ENCODE results near the gene IFI6.

Gene IFI6

DNA sequence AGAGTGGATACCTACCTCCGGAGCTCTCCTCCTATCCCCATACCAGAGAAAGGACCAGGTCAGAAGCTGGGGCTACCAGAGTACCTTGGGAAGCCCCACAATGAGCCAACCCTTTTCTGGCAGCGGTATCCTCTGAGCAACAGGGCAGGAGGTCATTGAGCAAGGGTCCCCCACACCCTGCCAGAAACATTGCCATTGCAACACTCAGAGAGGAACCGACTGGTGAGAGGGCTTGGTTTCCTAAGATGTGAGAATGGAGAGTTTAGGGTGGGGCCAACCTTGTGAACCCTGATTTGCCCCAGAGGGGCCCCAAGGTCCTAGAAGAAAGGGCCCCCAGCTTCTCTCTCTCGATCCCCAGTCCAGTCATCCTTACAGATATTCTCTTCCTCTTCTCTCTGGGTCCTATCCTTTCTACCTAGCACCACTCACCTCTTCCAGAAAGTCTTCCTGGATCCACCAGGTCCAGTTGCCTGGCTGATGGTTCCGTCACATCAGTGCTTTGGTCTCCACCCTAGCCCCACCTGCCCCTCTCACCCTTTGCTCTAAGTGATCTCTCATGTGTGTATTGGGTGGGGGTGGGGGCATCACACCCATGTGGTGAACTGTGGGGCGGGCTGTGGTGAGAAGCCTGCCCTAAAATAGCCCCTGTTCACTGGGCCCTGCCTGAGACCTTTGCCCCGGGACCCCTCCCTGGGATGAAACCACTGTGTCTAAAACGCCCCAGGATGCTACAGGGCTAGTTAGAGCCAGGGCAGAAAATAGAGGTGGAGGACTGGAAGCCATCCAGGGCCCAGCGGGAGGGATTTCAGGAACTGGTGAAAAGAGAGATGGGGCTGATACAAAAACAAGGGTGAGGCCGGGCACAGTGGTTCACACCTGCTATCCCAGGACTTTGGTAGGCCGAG, 45.7 kb downstream of the IFI6 start:
- H3K79me1 ChIP-seq (replicated peaks; ENCODE audit: low read length, poor library complexity, severe bottlenecking) = no peaks in the 10 kb centered on the region
- no peak overlapping the region for H3K18ac ChIP-seq (ENCODE audit: low read depth in 1 of 2, low read length in 2 of 2)
- H4K91ac ChIP-seq (ENCODE audit: low read length) = no peak overlapping the region
- peaks cover 5% of the 10 kb centered on the region for H3K4me1 ChIP-seq (ENCODE audit: control insufficient read depth, insufficient read depth, low read depth, low read length)
- no peak overlapping the region for H3K4me3 ChIP-seq (ENCODE audit: insufficient read depth in 1 of 2, low read depth in 1 of 2, low read length in 2 of 2)
- no peaks in the 10 kb centered on the region for H3K9me3 ChIP-seq (ENCODE audit: control insufficient read depth, low read length)
- H2BK15ac ChIP-seq (ENCODE audit: low read depth, poor library complexity, severe bottlenecking) = no peak overlapping the region
- no peak overlapping the region for H2BK120ac ChIP-seq (ENCODE audit: low read depth, low read length)
- no peak overlapping the region for H2BK5ac ChIP-seq (ENCODE audit: low read depth, low read length, poor library complexity, severe bottlenecking)
- H4K8ac ChIP-seq (ENCODE audit: low read length) = no peak overlapping the region
- H3K27ac ChIP-seq (ENCODE audit: low read length, poor library complexity, severe bottlenecking) = no peak overlapping the region
- H2AK5ac ChIP-seq (ENCODE audit: low read length, severe bottlenecking) = no peak overlapping the region
- no peak overlapping the region for H2AFZ ChIP-seq (ENCODE audit: low read depth, low read length)
- DNase-seq = no peak
- H3K23ac ChIP-seq (ENCODE audit: low read length in 2 of 2) = no peak overlapping the region
- H3K36me3 ChIP-seq (ENCODE audit: control insufficient read depth in 1 of 2, insufficient read depth in 2 of 2, low read depth in 1 of 2, low read length in 2 of 2) = no peaks in the 10 kb centered on the region
- no peak overlapping the region for H3K14ac ChIP-seq (ENCODE audit: low read length in 2 of 2)
- 82% methylated on average over 10 of the region's 11 CpGs for WGBS
- no peak overlapping the region for H3K4ac ChIP-seq (ENCODE audit: low read depth in 1 of 2, low read length in 2 of 2)
- H3K4me2 ChIP-seq (ENCODE audit: low read length, poor library complexity, severe bottlenecking) = no peak overlapping the region
- H3K9ac ChIP-seq (ENCODE audit: low read length) = no peak overlapping the region
- no peak overlapping the region for H2BK12ac ChIP-seq (ENCODE audit: low read length in 2 of 2)
- H3K27me3 ChIP-seq (ENCODE audit: control insufficient read depth in 1 of 2, insufficient read depth in 1 of 2, low read length in 2 of 2) = peaks cover 0 to 15% of the 10 kb centered on the region in 2 experiments

DNA sequence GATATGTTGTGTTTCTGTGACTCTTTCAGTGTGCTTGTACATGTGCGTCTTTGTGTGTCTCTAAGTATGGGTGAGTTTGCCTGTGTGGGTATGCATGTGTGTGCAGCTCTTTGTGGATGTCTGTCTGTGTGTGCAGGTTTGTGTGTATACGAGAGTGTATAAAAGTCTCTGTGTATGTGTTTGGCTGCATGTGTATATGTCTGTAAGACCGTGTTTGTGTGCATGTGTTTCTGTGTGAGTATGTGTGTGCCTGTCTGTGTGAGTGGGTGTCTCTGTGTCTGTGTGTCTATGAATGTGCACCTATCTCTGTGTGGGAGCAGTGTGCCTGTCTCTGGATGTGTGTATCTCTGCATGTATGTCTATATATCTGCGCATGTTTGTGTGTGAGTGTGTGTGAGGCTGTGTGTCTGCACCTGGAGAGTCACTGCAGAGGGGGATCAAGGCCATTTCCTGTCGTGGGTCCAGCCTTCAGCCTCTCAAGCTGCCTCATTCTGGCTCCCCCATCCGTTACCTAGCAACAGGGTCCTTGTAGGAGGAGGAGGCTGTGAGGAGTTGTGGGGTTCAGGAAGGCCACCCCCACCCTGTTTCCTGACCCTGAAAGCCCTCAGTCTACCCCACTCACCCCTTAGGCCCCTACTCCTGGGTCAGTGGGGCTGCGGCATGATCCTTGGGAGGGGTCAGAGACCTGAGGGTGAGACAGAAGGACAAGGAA, 47.4 kb downstream of the IFI6 start:
- H2BK15ac ChIP-seq (ENCODE audit: low read depth, poor library complexity, severe bottlenecking) = no peak overlapping the region
- no peak overlapping the region for H3K4me3 ChIP-seq (ENCODE audit: insufficient read depth in 1 of 2, low read depth in 1 of 2, low read length in 2 of 2)
- peaks cover 0 to 11% of the 10 kb centered on the region in 2 experiments for H3K27me3 ChIP-seq (ENCODE audit: control insufficient read depth in 1 of 2, insufficient read depth in 1 of 2, low read length in 2 of 2)
- no peak overlapping the region for H2BK5ac ChIP-seq (ENCODE audit: low read depth, low read length, poor library complexity, severe bottlenecking)
- no peaks in the 10 kb centered on the region for H3K36me3 ChIP-seq (ENCODE audit: control insufficient read depth in 1 of 2, insufficient read depth in 2 of 2, low read depth in 1 of 2, low read length in 2 of 2)
- H2AK5ac ChIP-seq (ENCODE audit: low read length, severe bottlenecking) = no peak overlapping the region
- no peak for DNase-seq
- no peak overlapping the region for H4K8ac ChIP-seq (ENCODE audit: low read length)
- no peak overlapping the region for H3K27ac ChIP-seq (ENCODE audit: low read length, poor library complexity, severe bottlenecking)
- no peak overlapping the region for H3K4me2 ChIP-seq (ENCODE audit: low read length, poor library complexity, severe bottlenecking)
- H3K9me3 ChIP-seq (ENCODE audit: control insufficient read depth, low read length) = no peaks in the 10 kb centered on the region
- H3K9ac ChIP-seq (ENCODE audit: low read length) = no peak overlapping the region
- H3K4ac ChIP-seq (ENCODE audit: low read depth in 1 of 2, low read length in 2 of 2) = no peak overlapping the region
- no peak overlapping the region for H3K18ac ChIP-seq (ENCODE audit: low read depth in 1 of 2, low read length in 2 of 2)
- peaks cover 5% of the 10 kb centered on the region for H3K4me1 ChIP-seq (ENCODE audit: control insufficient read depth, insufficient read depth, low read depth, low read length)
- no peak overlapping the region for H3K23ac ChIP-seq (ENCODE audit: low read length in 2 of 2)
- WGBS = 70% methylated on average over 4 of the region's 7 CpGs
- H2BK120ac ChIP-seq (ENCODE audit: low read depth, low read length) = no peak overlapping the region
- H4K91ac ChIP-seq (ENCODE audit: low read length) = no peak overlapping the region
- H3K79me1 ChIP-seq (replicated peaks; ENCODE audit: low read length, poor library complexity, severe bottlenecking) = no peaks in the 10 kb centered on the region
- H3K14ac ChIP-seq (ENCODE audit: low read length in 2 of 2) = no peak overlapping the region
- H2AFZ ChIP-seq (ENCODE audit: low read depth, low read length) = no peak overlapping the region
- H2BK12ac ChIP-seq (ENCODE audit: low read length in 2 of 2) = no peak overlapping the region

DNA sequence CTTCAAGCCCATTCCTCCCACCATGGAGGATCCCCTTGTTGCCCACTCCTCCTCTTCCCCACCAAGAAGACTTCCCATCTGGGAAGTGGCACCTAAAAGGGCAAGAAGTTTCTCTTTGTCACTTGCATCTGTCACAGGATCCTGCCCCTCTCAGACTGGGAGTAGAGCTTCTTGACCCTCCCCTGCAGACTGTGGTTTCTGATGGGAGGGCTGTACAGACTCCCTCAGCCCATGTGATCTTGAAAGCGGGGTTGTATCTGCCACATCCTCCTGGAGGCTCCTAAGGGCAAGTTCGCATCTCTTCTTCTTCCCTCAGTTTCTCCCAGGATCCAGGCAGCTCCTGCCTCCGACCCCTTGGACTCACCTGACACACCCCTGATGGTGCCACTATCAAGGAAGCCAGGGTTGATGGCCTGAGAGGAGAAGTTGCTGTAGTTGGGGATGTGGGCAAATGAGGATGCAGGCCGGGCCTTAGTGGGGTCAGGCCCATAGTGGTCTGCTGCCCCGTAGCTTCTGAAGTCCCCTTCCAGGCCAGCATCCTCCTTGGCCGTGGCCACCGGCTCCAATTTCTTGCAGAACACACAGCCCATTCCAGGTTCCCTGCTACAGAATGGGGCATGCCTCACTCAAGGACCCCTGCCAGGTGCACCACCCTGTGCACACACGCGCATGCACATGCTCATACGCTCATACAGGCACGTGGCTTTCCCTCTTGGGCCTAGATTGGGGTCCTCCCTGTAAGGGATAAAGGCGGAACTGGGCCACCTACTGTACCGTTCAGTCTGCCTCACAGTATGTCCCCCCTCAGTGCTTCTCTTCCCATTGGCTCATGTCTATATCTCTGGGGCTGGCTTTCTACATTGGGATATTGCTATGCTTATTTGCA, 48.4 kb downstream of the IFI6 start:
- Histone ChIP-seq H3K27ac (ENCODE audit: low read length, poor library complexity, severe bottlenecking) (no peak overlapping the region), H3K4me3 (ENCODE audit: insufficient read depth in 1 of 2, low read depth in 1 of 2, low read length in 2 of 2) (no peak overlapping the region), H3K36me3 (ENCODE audit: control insufficient read depth in 1 of 2, insufficient read depth in 2 of 2, low read depth in 1 of 2, low read length in 2 of 2) (no peaks in the 10 kb centered on the region), H2BK15ac (ENCODE audit: low read depth, poor library complexity, severe bottlenecking) (no peak overlapping the region), H3K23ac (ENCODE audit: low read length in 2 of 2) (no peak overlapping the region), H4K91ac (ENCODE audit: low read length) (no peak overlapping the region), H2BK120ac (ENCODE audit: low read depth, low read length) (no peak overlapping the region), H3K14ac (ENCODE audit: low read length in 2 of 2) (no peak overlapping the region), H3K9ac (ENCODE audit: low read length) (no peak overlapping the region), H3K27me3 (ENCODE audit: control insufficient read depth in 1 of 2, insufficient read depth in 1 of 2, low read length in 2 of 2) (peaks cover 0 to 7% of the 10 kb centered on the region in 2 experiments), H2BK12ac (ENCODE audit: low read length in 2 of 2) (no peak overlapping the region), H2AK5ac (ENCODE audit: low read length, severe bottlenecking) (no peak overlapping the region), H3K79me1 (replicated peaks; ENCODE audit: low read length, poor library complexity, severe bottlenecking) (no peaks in the 10 kb centered on the region), H3K4me2 (ENCODE audit: low read length, poor library complexity, severe bottlenecking) (no peak overlapping the region), H3K4ac (ENCODE audit: low read depth in 1 of 2, low read length in 2 of 2) (no peak overlapping the region), H3K9me3 (ENCODE audit: control insufficient read depth, low read length) (no peaks in the 10 kb centered on the region), H2BK5ac (ENCODE audit: low read depth, low read length, poor library complexity, severe bottlenecking) (no peak overlapping the region), H3K18ac (ENCODE audit: low read depth in 1 of 2, low read length in 2 of 2) (no peak overlapping the region), H2AFZ (ENCODE audit: low read depth, low read length) (no peak overlapping the region), H4K8ac (ENCODE audit: low read length) (no peak overlapping the region), H3K4me1 (ENCODE audit: control insufficient read depth, insufficient read depth, low read depth, low read length) (peaks cover 3% of the 10 kb centered on the region)
- 92% methylated on average over 11 of the region's 13 CpGs for whole genome bisulfite sequencing
- no peak for DNase-seq

Data from mesenchymal stem cell (in vitro differentiated cells and primary cell).